GM13976 (cell line): ENCODE results near the gene ATP6V1E1.
A peak's percentile ranks its signal among the peaks of the same experiment; 100 is the strongest.

ENCODE experiments used
- DNase-seq: peaks from one replicate; pipeline ENCODE4 v3.0.0; 2012; ENCODE audit warnings: low spot score
- CTCF ChIP-seq: IDR thresholded peaks from 2 replicates; pipeline ENCODE4 v1.5.1; 2012; ENCODE audit warnings: borderline replicate concordance, mild to moderate bottlenecking; ENCODE audit not compliant: insufficient read depth; ENCODE audit errors: extremely low read depth, missing control alignments, control extremely low read depth
- in situ Hi-C: fragments of 300-500 bp; cut with MboI; formaldehyde crosslinking; loops from one replicate; pipeline ENCODE4 v1.12.0; 2022; ENCODE audit warnings: low sequenced_read_pairs, mixed read lengths, inconsistent platforms; ENCODE audit not compliant: unreplicated experiment

Gene ATP6V1E1

DNA sequence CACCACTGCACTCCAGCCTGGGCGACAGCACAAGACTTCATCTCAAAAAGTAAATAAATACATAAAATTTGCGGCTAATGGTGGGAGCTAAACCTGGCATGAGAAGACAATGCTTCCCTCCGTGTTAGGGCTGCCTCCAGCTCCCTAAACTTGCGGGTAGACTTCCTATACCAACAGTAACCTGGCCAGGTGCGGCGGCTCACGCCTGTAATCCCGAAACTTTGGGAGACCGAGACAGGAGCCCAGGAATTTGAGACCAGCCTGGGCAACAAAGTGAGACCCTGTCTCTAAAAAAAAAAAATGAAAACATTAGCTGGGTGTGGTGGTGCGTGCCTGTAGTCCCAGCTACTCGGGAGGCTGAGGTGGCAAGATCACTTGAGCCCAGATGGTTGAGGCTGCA lies 39.9 kb downstream of the ATP6V1E1 start:
- DNase-seq = no peak
- in situ Hi-C loops = no loop called here
- no peak for TF ChIP-seq CTCF

DNA sequence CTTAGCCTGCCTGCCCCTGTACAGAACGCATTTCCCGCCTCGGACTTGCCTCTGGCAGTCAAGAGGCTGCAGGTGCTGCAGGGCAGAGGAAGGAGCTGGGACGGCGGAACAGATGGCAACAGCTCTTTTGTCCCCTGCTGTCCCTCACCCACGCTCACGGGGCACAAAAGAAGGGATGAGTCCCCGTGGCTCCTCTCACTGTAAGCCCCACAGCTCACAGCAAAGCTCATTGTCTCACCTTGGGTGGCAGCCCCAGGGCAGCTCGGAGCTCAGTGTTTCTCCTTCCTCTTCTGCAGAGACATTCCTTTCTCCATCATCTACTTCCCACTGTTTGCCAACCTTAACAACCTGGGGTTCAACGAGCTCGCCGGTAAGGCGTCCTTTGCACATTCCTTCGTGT lies 40.9 kb downstream of the ATP6V1E1 start:
- DNase-seq = no peak
- no peak for TF ChIP-seq CTCF
- in situ Hi-C loops = no loop called here

DNA sequence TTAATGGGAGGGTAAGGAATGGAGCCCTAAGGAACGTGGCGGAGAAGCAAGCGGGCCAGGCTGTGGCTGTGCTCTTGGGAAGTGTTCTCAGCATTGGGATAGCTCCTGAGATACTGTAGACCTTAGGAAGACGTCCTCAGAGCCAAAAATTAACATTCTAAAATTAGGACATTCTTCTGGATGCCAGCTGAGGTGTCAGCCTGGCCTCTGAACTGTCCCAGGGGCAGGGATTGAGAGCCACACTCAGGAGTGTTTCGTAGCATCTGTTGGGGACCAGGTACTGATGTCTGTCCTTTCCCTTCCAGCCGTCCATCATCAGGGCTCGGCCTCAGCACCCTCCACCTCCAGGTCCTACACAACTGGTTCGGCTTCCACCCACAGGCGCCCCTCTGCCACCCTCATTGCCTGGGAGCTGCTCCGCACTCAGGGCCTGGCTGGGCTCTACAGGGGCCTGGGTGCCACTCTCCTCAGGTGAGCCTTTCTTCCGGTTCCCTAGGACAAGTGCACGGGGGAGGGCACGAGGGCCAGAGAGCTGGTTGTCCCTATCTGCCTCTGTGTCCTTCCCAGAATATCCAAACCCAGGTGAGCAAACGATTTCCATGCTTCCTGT lies 41.6 kb downstream of the ATP6V1E1 start:
- no peak for TF ChIP-seq CTCF
- no peak for DNase-seq
- in situ Hi-C loops = no loop called here

DNA sequence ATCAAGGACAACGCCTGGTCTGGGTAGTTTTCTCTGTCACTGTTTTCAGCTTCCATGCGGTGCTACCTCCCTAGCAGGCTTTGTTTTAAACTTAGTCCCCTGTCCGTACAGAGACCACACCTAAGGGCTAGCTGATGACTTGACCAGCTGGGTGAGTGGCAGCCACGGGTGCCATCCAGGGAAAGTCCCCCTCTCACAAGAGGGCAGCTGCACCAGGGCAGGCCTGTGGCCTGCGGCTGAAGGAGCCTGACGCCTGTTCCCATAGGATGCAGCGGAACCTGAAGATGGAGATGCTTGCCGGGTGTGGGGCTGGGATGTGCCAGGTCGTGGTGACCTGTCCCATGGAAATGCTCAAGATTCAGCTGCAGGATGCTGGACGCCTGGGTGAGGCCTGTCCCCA lies 45.4 kb downstream of the ATP6V1E1 start:
- in situ Hi-C loops = no loop called here
- DNase-seq = no peak
- no peak for TF ChIP-seq CTCF

DNA sequence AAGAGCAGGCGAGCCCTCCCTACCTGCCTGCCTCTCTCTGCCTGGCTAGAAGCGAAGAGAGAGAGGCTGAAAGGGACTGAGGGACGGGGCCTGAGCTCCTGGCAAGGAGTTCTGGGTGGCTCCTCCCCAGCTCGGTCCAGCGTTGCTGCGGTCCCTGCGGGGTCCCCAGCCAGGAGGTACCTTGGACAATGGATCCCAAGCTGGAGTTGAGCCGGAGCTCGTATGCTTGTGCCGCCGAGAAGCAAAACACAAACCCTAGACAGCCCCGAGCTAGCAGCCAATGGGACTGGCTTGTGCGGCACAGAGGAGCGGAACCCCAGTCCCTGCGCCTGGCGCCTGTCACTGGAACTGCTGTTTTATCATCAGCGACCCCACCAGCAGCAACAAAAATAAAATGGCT lies 46.9 kb downstream of the ATP6V1E1 start:
- no peak for TF ChIP-seq CTCF
- in situ Hi-C loops = no loop called here
- peak; percentile 21 for DNase-seq

GRCh38 chr22:17581056-17581455 lies 47.5 kb downstream of the ATP6V1E1 start:
- in situ Hi-C loops = no loop called here
- peak; percentile 31 for DNase-seq
- no peak for TF ChIP-seq CTCF
